ENCODE data around the gene PPM1L. TPM values are rescaled to one million over a fixed set of nuclear protein-coding genes. Genes with fewer than 3 reads are reported as not detected.

Gene PPM1L
- total and polyA plus RNA-seq, 2 donors (not counting 1 experiment from before 2014, with no cell fraction given): 1.1 to 12.0 TPM

- 100% methylated on average over 1 of the region's 1 CpG for WGBS (ENCODE audit: insufficient coverage)
- peak overlapping the region; percentile 12 for H3K4me3 Mint-ChIP-seq
Measured at GRCh38 chr3:161067335-161067734, 311.3 kb downstream of the PPM1L start.

GRCh38 chr3:161069511-161070251 lies 313.6 kb downstream of the PPM1L start:
- peak overlapping the region in 1 of 2 donors; percentile 45 for H3K27ac ChIP-seq (ENCODE audit: low read length in 2 of 2)
- peak overlapping the region; percentile 73 for H3K27ac Mint-ChIP-seq
- peak; percentile 92 for ATAC-seq (ENCODE audit: low read depth)

More at GRCh38 chr3:161067335-161067734, 311.3 kb downstream of the PPM1L start:
- Histone ChIP-seq H3K27me3 (replicated peaks in 1 of 4; ENCODE audit: control extremely low read depth in 1 of 4, control insufficient read depth in 3 of 4, insufficient read depth in 4 of 4, low read length in 3 of 4) (no peaks in the 10 kb centered on the region), H4K20me1 (ENCODE audit: control insufficient read depth, insufficient read depth, low read length, poor library complexity, severe bottlenecking) (no peaks in the 10 kb centered on the region), H3K36me3 (replicated peaks in 1 of 2; ENCODE audit: control extremely low read depth in 1 of 2, control insufficient read depth in 1 of 2, extremely low read depth in 1 of 2, insufficient read depth in 2 of 2, low read length in 1 of 2) (no peaks in the 10 kb centered on the region), H3K9me3 (ENCODE audit: control extremely low read depth in 1 of 3, control insufficient read depth in 2 of 3, insufficient read depth in 1 of 3, low read length in 2 of 3) (no peaks in the 10 kb centered on the region), H3K27ac (ENCODE audit: low read length in 2 of 2) (no peak overlapping the region), H3K4me2 (replicated peaks; ENCODE audit: low read depth, low read length, poor library complexity, severe bottlenecking) (peak overlapping the region; percentile 1), H3K9ac (ENCODE audit: low read length) (no peak overlapping the region), H2AFZ (ENCODE audit: insufficient read depth, low read depth, low read length, poor library complexity, severe bottlenecking) (no peak overlapping the region), H3K4me3 (ENCODE audit: control extremely low read depth in 1 of 5, extremely low read depth in 1 of 5, insufficient read depth in 1 of 5, low read depth in 2 of 5, low read length in 4 of 5) (no peak overlapping the region), H3K79me2 (ENCODE audit: control insufficient read depth, insufficient read depth, low read length) (no peaks in the 10 kb centered on the region), H3K4me1 (ENCODE audit: control insufficient read depth in 2 of 2, insufficient read depth in 2 of 2, low read length in 2 of 2) (peaks cover 39 to 43% of the 10 kb centered on the region in 2 donors)
- H3K27ac Mint-ChIP-seq: peak overlapping the region; percentile 15
- H3K4me1 Mint-ChIP-seq: peaks cover 46% of the 10 kb centered on the region
- no peaks in the 10 kb centered on the region for H3K27me3 Mint-ChIP-seq
- DNase-seq (no peak), ATAC-seq (ENCODE audit: low read depth) (no peak)
- intact Hi-C loops (cut with micrococcal nuclease): no loop called here
- POLR2A ChIA-PET: interaction anchor here (1.3 kb wide), 1 partner anchor 114 kb away, joined by 4 read pairs; no protein-coding TSS in a partner anchor
- CTCF ChIA-PET: no interaction called here
- TF ChIP-seq, protein P1, sequence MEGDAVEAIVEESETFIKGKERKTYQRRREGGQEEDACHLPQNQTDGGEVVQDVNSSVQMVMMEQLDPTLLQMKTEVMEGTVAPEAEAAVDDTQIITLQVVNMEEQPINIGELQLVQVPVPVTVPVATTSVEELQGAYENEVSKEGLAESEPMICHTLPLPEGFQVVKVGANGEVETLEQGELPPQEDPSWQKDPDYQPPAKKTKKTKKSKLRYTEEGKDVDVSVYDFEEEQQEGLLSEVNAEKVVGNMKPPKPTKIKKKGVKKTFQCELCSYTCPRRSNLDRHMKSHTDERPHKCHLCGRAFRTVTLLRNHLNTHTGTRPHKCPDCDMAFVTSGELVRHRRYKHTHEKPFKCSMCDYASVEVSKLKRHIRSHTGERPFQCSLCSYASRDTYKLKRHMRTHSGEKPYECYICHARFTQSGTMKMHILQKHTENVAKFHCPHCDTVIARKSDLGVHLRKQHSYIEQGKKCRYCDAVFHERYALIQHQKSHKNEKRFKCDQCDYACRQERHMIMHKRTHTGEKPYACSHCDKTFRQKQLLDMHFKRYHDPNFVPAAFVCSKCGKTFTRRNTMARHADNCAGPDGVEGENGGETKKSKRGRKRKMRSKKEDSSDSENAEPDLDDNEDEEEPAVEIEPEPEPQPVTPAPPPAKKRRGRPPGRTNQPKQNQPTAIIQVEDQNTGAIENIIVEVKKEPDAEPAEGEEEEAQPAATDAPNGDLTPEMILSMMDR (IDR thresholded peaks at IDR 0.05): no peak
- no peak for TF ChIP-seq EZH2 (IDR thresholded peaks at IDR 0.05; ENCODE audit: borderline replicate concordance, insufficient read depth, low read depth, low read length, poor library complexity, severe bottlenecking)
- H3K9me3 Mint-ChIP-seq (ENCODE audit: insufficient read depth): no peaks in the 10 kb centered on the region

More at GRCh38 chr3:161069511-161070251, 313.6 kb downstream of the PPM1L start:
- Histone ChIP-seq H3K9ac (ENCODE audit: low read length) (peak overlapping the region; percentile 28), H3K27me3 (replicated peaks in 1 of 4; ENCODE audit: control extremely low read depth in 1 of 4, control insufficient read depth in 3 of 4, insufficient read depth in 4 of 4, low read length in 3 of 4) (no peaks in the 10 kb centered on the region), H3K4me3 (ENCODE audit: control extremely low read depth in 1 of 5, extremely low read depth in 1 of 5, insufficient read depth in 1 of 5, low read depth in 2 of 5, low read length in 4 of 5) (no peak overlapping the region), H3K36me3 (replicated peaks in 1 of 2; ENCODE audit: control extremely low read depth in 1 of 2, control insufficient read depth in 1 of 2, extremely low read depth in 1 of 2, insufficient read depth in 2 of 2, low read length in 1 of 2) (no peaks in the 10 kb centered on the region), H4K20me1 (ENCODE audit: control insufficient read depth, insufficient read depth, low read length, poor library complexity, severe bottlenecking) (no peaks in the 10 kb centered on the region), H3K79me2 (ENCODE audit: control insufficient read depth, insufficient read depth, low read length) (no peaks in the 10 kb centered on the region), H3K4me1 (ENCODE audit: control insufficient read depth in 2 of 2, insufficient read depth in 2 of 2, low read length in 2 of 2) (peaks cover 39 to 43% of the 10 kb centered on the region in 2 donors), H3K9me3 (ENCODE audit: control extremely low read depth in 1 of 3, control insufficient read depth in 2 of 3, insufficient read depth in 1 of 3, low read length in 2 of 3) (no peaks in the 10 kb centered on the region), H3K4me2 (replicated peaks; ENCODE audit: low read depth, low read length, poor library complexity, severe bottlenecking) (peak overlapping the region; percentile 48), H2AFZ (ENCODE audit: insufficient read depth, low read depth, low read length, poor library complexity, severe bottlenecking) (no peak overlapping the region)
- intact Hi-C loops (cut with micrococcal nuclease): loop anchor here (5.0 to 10.0 kb wide), 3 partner anchors 32 to 315 kb away; partner anchors contain the start of genes B3GALNT1 and PPM1L
- WGBS (ENCODE audit: insufficient coverage): 31% methylated on average over 3 of the region's 5 CpGs
- H3K4me3 Mint-ChIP-seq: peak overlapping the region; percentile 64
- ChIA-PET CTCF (interaction anchor here (0.8 kb wide), 1 partner anchor 13 kb away, joined by 4 read pairs; no protein-coding TSS in a partner anchor), POLR2A (no interaction called here)
- H3K4me1 Mint-ChIP-seq: peaks cover 46% of the 10 kb centered on the region
- TF ChIP-seq EZH2 (IDR thresholded peaks at IDR 0.05; ENCODE audit: borderline replicate concordance, insufficient read depth, low read depth, low read length, poor library complexity, severe bottlenecking): no peak
- TF ChIP-seq, protein P1 (IDR thresholded peaks at IDR 0.05): no peak
- no peaks in the 10 kb centered on the region for H3K27me3 Mint-ChIP-seq
- no peaks in the 10 kb centered on the region for H3K9me3 Mint-ChIP-seq (ENCODE audit: insufficient read depth)
- peak; percentile 63 for DNase-seq

Data from B cell (primary cell).